PC-9 (cell line): Measurements from ENCODE around the gene LMX1A. TPM values are rescaled to one million over a fixed set of nuclear protein-coding genes. Genes with fewer than 3 reads are reported as not detected.

Source experiments
- BruUV-seq: library from RNA; stranded (reverse); fragments of 400-500 nt; replicated peaks from 2 replicates; lab custom pipeline; 2021; lab: Mats Ljungman, UMichigan
- CTCF ChIA-PET: fragments of 300-600 bp; sonication (Branson Sonifier 250); formaldehyde crosslinking; loops from one replicate; lab custom pipeline; 2022; ENCODE audit warnings: antibody characterized with exemption; lab: Charles Lee
- POLR2A ChIA-PET: fragments of 300-600 bp; sonication (Branson Sonifier 250); formaldehyde crosslinking; loops from one replicate; lab custom pipeline; 2022; ENCODE audit warnings: antibody characterized with exemption; ENCODE audit not compliant: unreplicated experiment; lab: Charles Lee
- DNase-seq, 2 experiments: peaks; one replicate each; pipeline versions ENCODE4 v3.0.0 to v3.0.0-alpha.2; 2015 to 2022; ENCODE audit warnings: mixed read lengths in 1 of 2
- H2AFZ ChIP-seq: fragments of 200-600 bp; sonication (generic); 2 replicates; pipeline ENCODE4 v1.8.1; 2017; ENCODE audit warnings: antibody characterized with exemption
- H3F3A ChIP-seq: fragments of 200-600 bp; sonication (generic); 2 replicates; pipeline ENCODE4 v1.8.1; 2017; ENCODE audit warnings: antibody characterized with exemption, mild to moderate bottlenecking, low read depth; ENCODE audit not compliant: insufficient read depth
- H3K27ac ChIP-seq: fragments of 200-600 bp; sonication (generic); 2 replicates; pipeline ENCODE4 v1.6.1; 2016; ENCODE audit warnings: mixed run types
- H3K27me3 ChIP-seq: fragments of 200-600 bp; sonication (generic); 2 replicates; pipeline ENCODE4 v1.6.1; 2016; ENCODE audit warnings: low read depth, mixed run types; ENCODE audit not compliant: insufficient read depth
- H3K36me3 ChIP-seq: fragments of 200-600 bp; sonication (generic); 2 replicates; pipeline ENCODE4 v1.6.1; 2016; ENCODE audit warnings: low read depth, mixed run types
- H3K4me1 ChIP-seq: fragments of 200-600 bp; sonication (generic); replicated peaks from 2 replicates; pipeline ENCODE4 v1.6.1; 2016; ENCODE audit warnings: mixed run types; ENCODE audit not compliant: insufficient read depth
- H3K4me2 ChIP-seq: fragments of 200-600 bp; sonication (generic); 2 replicates; pipeline ENCODE4 v1.6.1; 2017; ENCODE audit warnings: mixed run types
- H3K4me3 ChIP-seq: fragments of 200-600 bp; sonication (generic); 2 replicates; pipeline ENCODE4 v1.6.1; 2016; ENCODE audit warnings: mixed run types
- H3K79me2 ChIP-seq: fragments of 200-600 bp; sonication (generic); 2 replicates; pipeline ENCODE4 v1.6.1; 2017; ENCODE audit warnings: low read depth, mixed run types
- H3K9me2 ChIP-seq: fragments of 200-600 bp; sonication (generic); 2 replicates; pipeline ENCODE4 v1.8.1; 2017; ENCODE audit warnings: mild to moderate bottlenecking; ENCODE audit not compliant: insufficient read depth
- H3K9me3 ChIP-seq: fragments of 200-600 bp; sonication (generic); 2 replicates; pipeline ENCODE4 v1.8.1; 2016; ENCODE audit warnings: low read depth; ENCODE audit not compliant: insufficient read depth
- H4K20me1 ChIP-seq: fragments of 200-600 bp; sonication (generic); 2 replicates; pipeline ENCODE4 v1.8.1; 2017; ENCODE audit not compliant: insufficient read depth
- EZH2 ChIP-seq: fragments of 200-600 bp; sonication (generic); IDR thresholded peaks from 2 replicates; pipeline ENCODE4 v1.8.0; 2017; ENCODE audit warnings: antibody characterized with exemption, low read depth
- intact Hi-C: fragments of 100-400 bp; cut with micrococcal nuclease; formaldehyde crosslinking; loops from one replicate; pipeline ENCODE4 v1.10.0; 2022; ENCODE audit not compliant: unreplicated experiment
- total RNA-seq: library from RNA; stranded (reverse); gene quantifications from 2 replicates; pipeline ENCODE4 v1.2.3, GENCODE V29; 2021
- TF ChIP-seq, protein P1 (sequence below): fragments of 200-600 bp; sonication (generic); conservative IDR thresholded peaks from 2 replicates; pipeline ENCODE4 v1.6.1; 2017; ENCODE audit warnings: mixed run types, antibody characterized with exemption, mild to moderate bottlenecking, moderate library complexity

LMX1A gene
- total RNA-seq, 1 experiment from 2014 or later = not detected

DNA sequence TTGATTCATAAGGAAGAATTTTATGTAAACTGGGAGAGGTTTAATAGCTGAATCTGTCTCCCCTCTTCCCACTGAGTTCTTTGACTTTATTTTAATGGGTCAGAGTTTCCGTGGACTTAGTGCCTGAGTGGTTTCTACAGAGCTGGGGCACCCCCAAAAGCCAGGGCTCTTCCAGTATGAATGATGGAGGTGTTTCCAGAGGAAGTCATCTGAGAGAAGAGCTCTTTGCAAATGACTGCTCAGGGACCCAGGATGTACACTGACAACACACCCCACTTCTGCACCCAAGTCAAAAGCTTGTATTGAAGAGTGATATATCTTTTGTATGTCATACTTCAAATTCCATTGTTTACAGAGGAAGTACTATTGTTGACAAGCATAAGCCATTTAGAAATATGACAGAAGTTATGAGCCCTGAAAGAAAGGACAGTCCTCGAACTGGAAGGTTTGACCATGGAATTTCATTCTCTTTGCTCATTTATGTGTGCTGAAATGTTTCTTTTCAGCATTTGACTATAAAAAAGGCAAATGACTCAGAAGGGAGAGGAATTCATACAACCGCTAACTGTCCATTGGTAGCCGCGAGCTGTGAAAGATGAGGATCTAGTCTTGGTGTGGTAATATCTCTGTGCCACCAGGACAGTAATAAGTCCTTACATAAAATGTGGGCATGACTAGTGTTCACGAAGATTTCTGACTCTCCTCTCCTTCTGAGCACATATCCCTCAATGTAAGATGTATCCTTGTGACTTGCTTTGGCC lies 25.4 kb upstream of the LMX1A start:
- Histone ChIP-seq H3K79me2 (no peaks in the 10 kb centered on the region), H4K20me1 (no peaks in the 10 kb centered on the region; the same call in 1 of the 2 replicates), H3K4me1 (no peaks in the 10 kb centered on the region), H3K36me3 (no peaks in the 10 kb centered on the region), H3F3A (no peaks in the 10 kb centered on the region), H2AFZ (no peak overlapping the region), H3K9me2 (no peaks in the 10 kb centered on the region), H3K9me3 (no peaks in the 10 kb centered on the region), H3K27me3 (0 out of 2 replicates have a peak, but pooled peaks cover 8% of the 10 kb centered on the region), H3K4me2 (no peak overlapping the region), H3K4me3 (no peak overlapping the region), H3K27ac (no peak overlapping the region)
- ChIA-PET CTCF (no interaction called here), POLR2A (no interaction called here)
- intact Hi-C loops = no loop called here
- BruUV-seq = no TSS peak
- TF ChIP-seq EZH2 = no peak
- TF ChIP-seq, protein P1, sequence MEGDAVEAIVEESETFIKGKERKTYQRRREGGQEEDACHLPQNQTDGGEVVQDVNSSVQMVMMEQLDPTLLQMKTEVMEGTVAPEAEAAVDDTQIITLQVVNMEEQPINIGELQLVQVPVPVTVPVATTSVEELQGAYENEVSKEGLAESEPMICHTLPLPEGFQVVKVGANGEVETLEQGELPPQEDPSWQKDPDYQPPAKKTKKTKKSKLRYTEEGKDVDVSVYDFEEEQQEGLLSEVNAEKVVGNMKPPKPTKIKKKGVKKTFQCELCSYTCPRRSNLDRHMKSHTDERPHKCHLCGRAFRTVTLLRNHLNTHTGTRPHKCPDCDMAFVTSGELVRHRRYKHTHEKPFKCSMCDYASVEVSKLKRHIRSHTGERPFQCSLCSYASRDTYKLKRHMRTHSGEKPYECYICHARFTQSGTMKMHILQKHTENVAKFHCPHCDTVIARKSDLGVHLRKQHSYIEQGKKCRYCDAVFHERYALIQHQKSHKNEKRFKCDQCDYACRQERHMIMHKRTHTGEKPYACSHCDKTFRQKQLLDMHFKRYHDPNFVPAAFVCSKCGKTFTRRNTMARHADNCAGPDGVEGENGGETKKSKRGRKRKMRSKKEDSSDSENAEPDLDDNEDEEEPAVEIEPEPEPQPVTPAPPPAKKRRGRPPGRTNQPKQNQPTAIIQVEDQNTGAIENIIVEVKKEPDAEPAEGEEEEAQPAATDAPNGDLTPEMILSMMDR = no peak
- no peak for DNase-seq

DNA sequence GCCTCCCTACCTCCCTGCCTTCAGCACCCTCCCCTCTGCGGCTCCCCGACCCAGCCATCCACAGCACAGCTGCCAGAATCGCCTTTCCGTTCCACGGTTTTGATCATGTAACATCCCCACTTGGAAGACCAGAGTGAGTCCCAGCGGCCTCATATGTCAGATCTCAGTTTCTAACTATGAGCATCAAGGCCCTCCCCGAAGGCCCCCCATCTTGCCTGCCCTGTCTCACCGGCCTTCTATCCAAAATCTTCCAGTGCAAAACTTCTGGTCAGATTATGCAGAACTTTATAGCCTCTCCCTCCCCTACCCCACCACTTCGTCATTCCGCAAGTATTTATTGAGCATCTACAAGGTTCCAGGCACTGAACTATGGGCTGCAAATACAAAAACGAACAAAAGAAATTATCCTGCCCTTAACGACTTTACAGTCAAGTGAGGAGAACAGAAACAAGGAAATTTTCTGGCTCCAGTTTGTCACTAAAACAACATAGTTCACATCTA lies 20.3 kb upstream of the LMX1A start:
- H3F3A ChIP-seq = no peaks in the 10 kb centered on the region
- no peaks in the 10 kb centered on the region for H3K79me2 ChIP-seq
- CTCF ChIA-PET = interaction anchor here (0.6 kb wide), 1 partner anchor 19 kb away, joined by 3 read pairs; no protein-coding TSS in a partner anchor
- H3K27ac ChIP-seq = no peak overlapping the region
- H3K4me1 ChIP-seq = no peaks in the 10 kb centered on the region
- no peak for DNase-seq
- no peak overlapping the region for H3K4me2 ChIP-seq
- H4K20me1 ChIP-seq = no peaks in the 10 kb centered on the region
- no peak overlapping the region for H3K4me3 ChIP-seq
- peaks cover 18% of the 10 kb centered on the region; the same call in 1 of the 2 replicates for H3K27me3 ChIP-seq
- H3K9me2 ChIP-seq = no peaks in the 10 kb centered on the region
- TF ChIP-seq EZH2 = no peak
- TF ChIP-seq, protein P1 = no peak
- POLR2A ChIA-PET = no interaction called here
- intact Hi-C loops = no loop called here
- H3K36me3 ChIP-seq = no peaks in the 10 kb centered on the region
- H2AFZ ChIP-seq = no peak overlapping the region
- H3K9me3 ChIP-seq = no peaks in the 10 kb centered on the region
- no TSS peak for BruUV-seq

DNA sequence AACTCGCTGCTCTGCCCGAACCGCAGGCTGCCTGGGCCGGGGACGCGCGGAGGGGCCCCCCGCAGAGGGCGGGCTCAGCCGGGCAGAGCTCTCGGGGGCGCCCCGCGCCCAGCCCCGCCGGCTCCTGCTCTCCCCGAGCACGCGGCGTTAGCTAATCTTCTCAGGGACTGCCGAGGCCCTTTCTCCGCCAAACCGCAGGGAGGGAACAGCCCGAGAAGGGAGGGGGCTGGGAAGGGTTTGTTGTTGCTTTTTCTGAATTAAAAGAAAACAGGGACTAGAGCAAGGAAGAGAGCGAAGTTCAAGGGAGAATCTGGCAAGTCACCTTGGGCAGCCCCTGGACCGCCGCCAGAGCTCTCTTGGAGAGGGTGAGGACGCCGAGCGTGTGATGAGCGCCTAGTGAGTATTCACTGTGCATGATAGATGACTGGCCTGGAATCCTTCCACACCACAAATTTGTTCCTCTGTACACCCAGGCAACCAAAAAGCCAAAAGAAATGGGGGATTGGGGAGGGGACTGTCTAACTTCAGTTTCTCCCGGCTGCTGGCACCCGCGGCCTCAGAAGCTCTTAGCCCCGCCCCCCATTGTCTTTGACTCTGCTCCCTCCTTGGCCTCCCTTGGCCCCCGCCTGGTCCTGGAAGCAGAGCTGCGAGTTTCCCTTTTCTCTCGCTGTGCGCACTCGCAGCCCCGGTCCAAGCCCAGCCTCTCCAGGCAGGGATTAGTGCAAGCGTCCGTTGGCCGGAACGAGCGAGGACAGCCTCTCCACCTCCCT lies 19.7 kb upstream of the LMX1A start:
- CTCF ChIA-PET = no interaction called here
- no peak overlapping the region for H2AFZ ChIP-seq

More for the DNA sequence above, 19.7 kb upstream of the LMX1A start:
- intact Hi-C loops = no loop called here
- Histone ChIP-seq H3F3A (no peaks in the 10 kb centered on the region), H3K36me3 (no peaks in the 10 kb centered on the region), H4K20me1 (no peaks in the 10 kb centered on the region), H3K79me2 (no peaks in the 10 kb centered on the region), H3K9me3 (no peaks in the 10 kb centered on the region), H3K4me2 (no peak overlapping the region), H3K9me2 (no peaks in the 10 kb centered on the region), H3K27me3 (peaks cover 18% of the 10 kb centered on the region; the same call in 1 of the 2 replicates), H3K27ac (no peak overlapping the region), H3K4me3 (no peak overlapping the region), H3K4me1 (no peaks in the 10 kb centered on the region)
- peak in 1 of 2 experiments; percentile 7 for DNase-seq
- no peak for TF ChIP-seq EZH2
- TF ChIP-seq, protein P1 = no peak
- POLR2A ChIA-PET = no interaction called here
- no TSS peak for BruUV-seq
